A549 (cell line): Measurements from ENCODE around the gene CRIP2. TPM values are rescaled to one million over a fixed set of nuclear protein-coding genes. Genes with fewer than 3 reads are reported as not detected.
A peak's percentile ranks its signal among the peaks of the same experiment; 100 is the strongest.

ENCODE experiments used
- ATAC-seq, 2 experiments: fragments of 200-7000 bp in 1 of 2; fragments of >200 bp in 1 of 2; cut with Nextera tagmentation in 1 of 2; cut with Tn5 transposase in 1 of 2; 3 replicates each; pipeline versions ENCODE4 v1.8.0 to v1.9.1; 2018 to 2020; ENCODE audit warnings: mild to moderate bottlenecking in 1 of 2, moderate library complexity in 1 of 2
- CTCF ChIA-PET: fragments of 300-600 bp; sonication (Branson Sonifier 250); formaldehyde crosslinking; extraction: SDS; loops from one replicate; lab custom pipeline; 2021; ENCODE audit warnings: antibody characterized with exemption, inconsistent platforms; lab: Yijun Ruan, JAX
- POLR2A ChIA-PET: fragments of 350-600 bp; formaldehyde crosslinking; extraction: SDS; loops from one replicate; lab custom pipeline; 2021; ENCODE audit warnings: antibody characterized with exemption, inconsistent platforms; lab: Yijun Ruan, JAX
- DNase-seq, 2 experiments: peaks; one replicate each; pipeline versions ENCODE4 v3.0.0 to v3.0.0-alpha.2; 2011 to 2016; ENCODE audit warnings: low read depth in 1 of 2, low spot score in 1 of 2
- FAIRE-seq: peaks from 2 replicates; lab custom pipeline; 2011; peaks lifted over from hg19 to GRCh38; lab: Jason Lieb, UNC
- H3K27ac ChIP-seq, 2 experiments: fragments of >200 bp; sonication (Bioruptor Twin); formaldehyde crosslinking; 3 replicates each; pipeline ENCODE4 v1.5.1; 2016 to 2017
- H3K4me1 ChIP-seq: fragments of >200 bp; sonication (Bioruptor Twin); formaldehyde crosslinking; 3 replicates; pipeline ENCODE4 v1.6.1; 2016
- H3K4me2 ChIP-seq: fragments of >200 bp; sonication (Bioruptor Twin); formaldehyde crosslinking; 3 replicates; pipeline ENCODE4 v1.6.1; 2016
- H3K4me3 ChIP-seq: fragments of >200 bp; sonication (Bioruptor Twin); formaldehyde crosslinking; 3 replicates; pipeline ENCODE4 v1.5.1; 2016
- H3K9me3 ChIP-seq: fragments of >200 bp; sonication (Bioruptor Twin); formaldehyde crosslinking; 3 replicates; pipeline ENCODE4 v1.6.1; 2016
- CHD4 ChIP-seq: fragments of 200-600 bp; sonication (generic); IDR thresholded peaks from 2 replicates; pipeline ENCODE4 v1.6.1; 2016; ENCODE audit warnings: antibody characterized with exemption, mild to moderate bottlenecking, borderline replicate concordance
- EHF ChIP-seq: fragments of 250-450 bp; sonication (Bioruptor Pico); IDR thresholded peaks from 2 replicates; pipeline ENCODE4 v1.5.0; 2020; ENCODE audit warnings: mild to moderate bottlenecking
- EHMT2 ChIP-seq: fragments of 200-600 bp; sonication (generic); IDR thresholded peaks from 2 replicates; pipeline ENCODE4 v1.6.1; 2016; ENCODE audit warnings: antibody characterized with exemption, low read depth, mild to moderate bottlenecking, moderate library complexity
- EP300 ChIP-seq, 2 experiments: fragments of >200 bp; sonication (Bioruptor Twin); formaldehyde crosslinking; IDR thresholded peaks; 2 replicates in 1 of 2; 3 replicates in 1 of 2; pipeline ENCODE4 v1.6.1; 2016 to 2017
- FOSL2 ChIP-seq, 2 experiments: fragments of 450-650 bp in 1 of 2; fragments of >200 bp in 1 of 2; sonication (Bioruptor Twin) in 1 of 2; formaldehyde crosslinking; IDR thresholded peaks; 2 replicates each; pipeline versions ENCODE4 v1.5.0 to v1.6.1; 2016 to 2020; ENCODE audit warnings: mild to moderate bottlenecking in 1 of 2, moderate library complexity in 1 of 2
- HOXB13 ChIP-seq: fragments of 250-450 bp; sonication (Bioruptor Pico); IDR thresholded peaks from 2 replicates; pipeline ENCODE4 v1.5.0; 2020; ENCODE audit warnings: low read depth, mild to moderate bottlenecking, moderate library complexity
- HOXB5 ChIP-seq: fragments of 250-450 bp; sonication (Bioruptor Pico); IDR thresholded peaks from 2 replicates; pipeline ENCODE4 v1.5.0; 2020; ENCODE audit warnings: mild to moderate bottlenecking, moderate library complexity
- JUN ChIP-seq, 2 experiments: fragments of >200 bp; sonication (Bioruptor Twin); formaldehyde crosslinking; IDR thresholded peaks; 2 replicates in 1 of 2; 3 replicates in 1 of 2; pipeline ENCODE4 v1.6.1; 2016 to 2017
- KDM1A ChIP-seq: fragments of 200-600 bp; sonication (generic); IDR thresholded peaks from 2 replicates; pipeline ENCODE4 v1.6.1; 2016; ENCODE audit warnings: low read depth, mild to moderate bottlenecking
- KDM5A ChIP-seq: fragments of 200-600 bp; sonication (generic); IDR thresholded peaks from 2 replicates; pipeline ENCODE4 v1.6.1; 2016; ENCODE audit warnings: antibody characterized with exemption, mild to moderate bottlenecking
- NFE2L2 ChIP-seq: fragments of 150-350 bp; conservative IDR thresholded peaks from 2 replicates; pipeline ENCODE4 v1.6.1; 2014; ENCODE audit warnings: low read length
- NPAS2 ChIP-seq: fragments of 250-450 bp; sonication (Bioruptor Pico); IDR thresholded peaks from 2 replicates; pipeline ENCODE4 v1.8.0; 2022; ENCODE audit warnings: mild to moderate bottlenecking, moderate library complexity, borderline replicate concordance
- PHF8 ChIP-seq: fragments of 200-600 bp; sonication (generic); IDR thresholded peaks from 2 replicates; pipeline ENCODE4 v1.6.1; 2016; ENCODE audit warnings: low read depth, mild to moderate bottlenecking, antibody characterized with exemption, moderate library complexity, borderline replicate concordance
- POLR2A ChIP-seq: IDR thresholded peaks from 2 replicates; pipeline ENCODE4 v1.6.1; 2012; ENCODE audit warnings: mild to moderate bottlenecking, low read length
- RARB ChIP-seq: fragments of 250-450 bp; sonication (Bioruptor Pico); IDR thresholded peaks from 2 replicates; pipeline ENCODE4 v1.8.0; 2021; ENCODE audit warnings: mild to moderate bottlenecking, moderate library complexity
- RCOR1 ChIP-seq: fragments of 150-350 bp; IDR thresholded peaks from 2 replicates; pipeline ENCODE4 v1.6.1; 2014; ENCODE audit warnings: antibody characterized with exemption, low read length, low read depth
- RFX5 ChIP-seq: fragments of 450-650 bp; IDR thresholded peaks from 2 replicates; pipeline ENCODE4 v1.7.1; 2014; ENCODE audit warnings: antibody characterized with exemption, mild to moderate bottlenecking, moderate library complexity
- SMC3 ChIP-seq: fragments of >200 bp; sonication (Bioruptor Twin); formaldehyde crosslinking; IDR thresholded peaks from 3 replicates; pipeline ENCODE4 v1.6.1; 2018; ENCODE audit warnings: inconsistent platforms
- TP53 ChIP-seq: fragments of 250-450 bp; sonication (Bioruptor Pico); IDR thresholded peaks from 2 replicates; pipeline ENCODE4 v1.5.0; 2021; ENCODE audit warnings: mild to moderate bottlenecking, moderate library complexity
- ZFP36 ChIP-seq: fragments of 450-650 bp; IDR thresholded peaks from 2 replicates; pipeline ENCODE4 v1.6.1; 2014; ENCODE audit warnings: borderline replicate concordance; ENCODE audit not compliant: partially characterized antibody
- ZSCAN20 ChIP-seq: fragments of 250-450 bp; sonication (Bioruptor Pico); IDR thresholded peaks from 2 replicates; pipeline ENCODE4 v1.8.0; 2022; ENCODE audit warnings: mild to moderate bottlenecking, moderate library complexity
- WGBS: methylation state at CpG from one replicate; pipeline ENCODE4 v1.1.6; 2017; ENCODE audit errors: missing lambda C conversion rate; 5-methylcytosine and 5-hydroxymethylcytosine counted together
- polyA plus RNA-seq, 4 experiments: library from polyadenylated mRNA; depleted of rRNA in 3 of 4; stranded (reverse); fragments of >200 nt; fragmentation: RNase III in 1 of 4; extraction: RNeasy Plus Mini Kit Qiagen cat#74134 plus additional on column Dnase treatment in 1 of 4; gene quantifications; 2 replicates in 3 of 4; 3 replicates in 1 of 4; pipeline ENCODE4 v1.2.3, GENCODE V29; 2011 to 2017
- TF ChIP-seq, protein P1 (sequence below): fragments of 250-450 bp; sonication (Bioruptor Pico); IDR thresholded peaks from 2 replicates; pipeline ENCODE4 v1.5.0; 2020; ENCODE audit warnings: low read depth, mild to moderate bottlenecking, moderate library complexity
- TF ChIP-seq, protein P2 (sequence below): IDR thresholded peaks from 2 replicates; pipeline ENCODE4 v1.6.1; 2012
- TF ChIP-seq, protein P3 (sequence below): IDR thresholded peaks from 2 replicates; pipeline ENCODE4 v1.6.1; 2012
- TF ChIP-seq, protein P4 (sequence below): fragments of >200 bp; sonication (Bioruptor Twin); formaldehyde crosslinking; IDR thresholded peaks from 3 replicates; pipeline ENCODE4 v1.6.1; 2016
- TF ChIP-seq, protein P5 (sequence below): fragments of 200-600 bp; sonication (generic); IDR thresholded peaks from 2 replicates; pipeline ENCODE4 v1.6.1; 2016; ENCODE audit warnings: antibody characterized with exemption, mild to moderate bottlenecking, moderate library complexity
- TF ChIP-seq, protein P6 (sequence below): fragments of 150-350 bp; IDR thresholded peaks from 2 replicates; pipeline ENCODE4 v1.6.1; 2014; ENCODE audit warnings: low read depth, mild to moderate bottlenecking, low read length

The CRIP2 gene
- polyA plus RNA-seq, 2 of the 4 experiments (the other 2 are of a cell fraction) = 41.0 to 67.3 TPM

DNA sequence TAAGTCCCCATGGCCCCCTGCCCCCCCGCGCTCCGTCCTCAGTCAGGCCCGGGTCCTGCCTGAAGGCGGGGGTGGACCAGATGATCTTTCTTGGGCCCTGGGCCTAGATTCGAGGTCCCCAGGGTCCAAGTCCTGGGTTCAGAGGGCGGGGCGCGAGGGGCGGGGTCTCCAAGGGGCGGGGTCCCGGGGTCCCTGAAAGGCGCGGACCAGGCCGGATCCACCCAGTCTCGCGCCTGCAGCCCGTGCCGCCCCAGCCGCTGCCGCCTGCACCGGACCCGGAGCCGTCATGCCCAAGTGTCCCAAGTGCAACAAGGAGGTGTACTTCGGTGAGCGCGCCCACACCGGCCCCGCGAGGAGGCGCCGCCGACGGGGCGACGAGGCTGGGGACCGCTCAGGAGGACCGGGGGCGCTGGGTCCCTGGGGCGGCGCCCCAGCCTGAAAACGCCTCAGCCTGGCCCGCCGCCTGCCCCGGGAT, 12.4 kb downstream of the CRIP2 start:
- CTCF ChIA-PET = interaction anchor here (0.9 to 1.6 kb wide), 7 partner anchors 15 to 397 kb away, joined by 3 to 7 read pairs (median 4); no protein-coding TSS in a partner anchor
- H3K9me3 ChIP-seq = no peaks in the 10 kb centered on the region
- 0% methylated on average over 18 of the region's 45 CpGs for WGBS
- peak overlapping the region; percentile 59 for H3K4me3 ChIP-seq
- peak overlapping the region; percentile 84 to 99 for H3K27ac ChIP-seq
- peak overlapping the region; percentile 92 for H3K4me2 ChIP-seq
- TF ChIP-seq, protein P1, sequence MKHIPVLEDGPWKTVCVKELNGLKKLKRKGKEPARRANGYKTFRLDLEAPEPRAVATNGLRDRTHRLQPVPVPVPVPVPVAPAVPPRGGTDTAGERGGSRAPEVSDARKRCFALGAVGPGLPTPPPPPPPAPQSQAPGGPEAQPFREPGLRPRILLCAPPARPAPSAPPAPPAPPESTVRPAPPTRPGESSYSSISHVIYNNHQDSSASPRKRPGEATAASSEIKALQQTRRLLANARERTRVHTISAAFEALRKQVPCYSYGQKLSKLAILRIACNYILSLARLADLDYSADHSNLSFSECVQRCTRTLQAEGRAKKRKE (CRISPR knock-in tag) = no peak
- TF ChIP-seq SMC3 = no peak
- TF ChIP-seq, protein P2, sequence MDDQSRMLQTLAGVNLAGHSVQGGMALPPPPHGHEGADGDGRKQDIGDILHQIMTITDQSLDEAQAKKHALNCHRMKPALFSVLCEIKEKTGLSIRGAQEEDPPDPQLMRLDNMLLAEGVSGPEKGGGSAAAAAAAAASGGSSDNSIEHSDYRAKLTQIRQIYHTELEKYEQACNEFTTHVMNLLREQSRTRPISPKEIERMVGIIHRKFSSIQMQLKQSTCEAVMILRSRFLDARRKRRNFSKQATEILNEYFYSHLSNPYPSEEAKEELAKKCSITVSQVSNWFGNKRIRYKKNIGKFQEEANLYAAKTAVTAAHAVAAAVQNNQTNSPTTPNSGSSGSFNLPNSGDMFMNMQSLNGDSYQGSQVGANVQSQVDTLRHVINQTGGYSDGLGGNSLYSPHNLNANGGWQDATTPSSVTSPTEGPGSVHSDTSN = no peak
- TF ChIP-seq JUN (IDR thresholded peaks at IDR 0.05) = peak; percentile 71 to 83; a peak in 3 of 5 replicates
- no peak for TF ChIP-seq RARB
- TF ChIP-seq EP300 (IDR thresholded peaks at IDR 0.05) = no peak
- peak; percentile 98 for TF ChIP-seq POLR2A
- no peak for TF ChIP-seq EHF (CRISPR knock-in tag)
- TF ChIP-seq KDM1A = no peak
- no peak for TF ChIP-seq CHD4
- no peak for TF ChIP-seq ZFP36
- TF ChIP-seq PHF8 = 0 out of 2 replicates have a peak, but pooled peaks have one; percentile 22
- TF ChIP-seq, protein P3, sequence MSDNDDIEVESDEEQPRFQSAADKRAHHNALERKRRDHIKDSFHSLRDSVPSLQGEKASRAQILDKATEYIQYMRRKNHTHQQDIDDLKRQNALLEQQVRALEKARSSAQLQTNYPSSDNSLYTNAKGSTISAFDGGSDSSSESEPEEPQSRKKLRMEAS = peak; percentile 46
- TF ChIP-seq HOXB13 = no peak
- TF ChIP-seq, protein P4, sequence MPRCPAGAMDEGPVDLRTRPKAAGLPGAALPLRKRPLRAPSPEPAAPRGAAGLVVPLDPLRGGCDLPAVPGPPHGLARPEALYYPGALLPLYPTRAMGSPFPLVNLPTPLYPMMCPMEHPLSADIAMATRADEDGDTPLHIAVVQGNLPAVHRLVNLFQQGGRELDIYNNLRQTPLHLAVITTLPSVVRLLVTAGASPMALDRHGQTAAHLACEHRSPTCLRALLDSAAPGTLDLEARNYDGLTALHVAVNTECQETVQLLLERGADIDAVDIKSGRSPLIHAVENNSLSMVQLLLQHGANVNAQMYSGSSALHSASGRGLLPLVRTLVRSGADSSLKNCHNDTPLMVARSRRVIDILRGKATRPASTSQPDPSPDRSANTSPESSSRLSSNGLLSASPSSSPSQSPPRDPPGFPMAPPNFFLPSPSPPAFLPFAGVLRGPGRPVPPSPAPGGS = peak; percentile 92; the same call in 2 of the 3 replicates
- TF ChIP-seq ZSCAN20 (CRISPR knock-in tag) = no peak
- TF ChIP-seq, all 56 proteins: peak for 5
- FAIRE-seq (no peak), ATAC-seq (peak in 1 of 2 experiments; percentile 3; a peak in 2 of 6 replicates), DNase-seq (peak in 1 of 2 experiments; percentile 78)
- POLR2A ChIA-PET = interaction anchor here (1.4 kb wide), 1 partner anchor 41 kb away, joined by 3 read pairs; no protein-coding TSS in a partner anchor
- H3K4me1 ChIP-seq = peaks cover 67% of the 10 kb centered on the region

DNA sequence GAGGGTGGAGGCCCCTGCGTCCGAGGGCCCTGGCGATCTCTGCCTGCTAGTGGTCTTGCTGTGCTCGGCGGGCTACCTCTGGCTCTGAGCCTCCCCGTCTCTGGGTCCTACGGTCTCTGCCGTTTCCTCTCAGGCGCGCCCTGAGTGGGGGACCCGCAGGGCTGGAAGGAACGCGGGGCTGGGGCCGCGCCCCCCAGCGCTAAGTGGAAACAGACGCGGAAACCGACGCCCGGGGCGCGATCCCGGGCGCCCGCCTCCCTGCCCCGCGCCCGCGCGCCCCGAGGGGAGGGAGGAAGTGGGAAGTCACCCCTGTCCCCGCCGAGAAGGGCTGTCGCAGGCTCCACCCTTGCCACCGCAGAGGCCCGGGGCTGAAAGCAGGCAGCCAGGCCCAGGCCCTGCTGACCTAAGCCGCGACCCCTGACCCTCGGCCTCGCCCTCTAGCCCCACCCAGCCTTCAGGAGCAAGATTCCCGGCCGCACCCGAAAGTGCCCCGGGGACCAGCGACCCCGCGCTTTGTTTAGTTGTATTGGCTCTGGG, 12.9 kb downstream of the CRIP2 start:
- peak overlapping the region; percentile 59 for H3K4me3 ChIP-seq
- DNase-seq (no peak), ATAC-seq (no peak), FAIRE-seq (no peak)
- peaks cover 67% of the 10 kb centered on the region for H3K4me1 ChIP-seq
- H3K4me2 ChIP-seq = peak overlapping the region; percentile 92
- ChIA-PET POLR2A (no interaction called here), CTCF (interaction anchor here (1.5 to 3.8 kb wide), 3 partner anchors 9 to 48 kb away, joined by 4 to 132 read pairs (median 4); no protein-coding TSS in a partner anchor)
- peak overlapping the region; percentile 84 to 99 for H3K27ac ChIP-seq
- WGBS = 0% methylated on average over 10 of the region's 48 CpGs
- H3K9me3 ChIP-seq = no peaks in the 10 kb centered on the region
- TF ChIP-seq, protein P2 = 0 out of 2 replicates have a peak, but pooled peaks have one; percentile 51
- TF ChIP-seq CHD4 (no peak), HOXB13 (no peak), HOXB5 (CRISPR knock-in tag) (no peak), TP53 (no peak), RFX5 (no peak), RCOR1 (no peak), KDM5A (no peak), NPAS2 (no peak), EHMT2 (no peak), FOSL2 (IDR thresholded peaks at IDR 0.05) (no peak), FOSL2 (CRISPR knock-in tag; IDR thresholded peaks at IDR 0.05) (no peak), NFE2L2 (no peak)
- TF ChIP-seq, protein P5, sequence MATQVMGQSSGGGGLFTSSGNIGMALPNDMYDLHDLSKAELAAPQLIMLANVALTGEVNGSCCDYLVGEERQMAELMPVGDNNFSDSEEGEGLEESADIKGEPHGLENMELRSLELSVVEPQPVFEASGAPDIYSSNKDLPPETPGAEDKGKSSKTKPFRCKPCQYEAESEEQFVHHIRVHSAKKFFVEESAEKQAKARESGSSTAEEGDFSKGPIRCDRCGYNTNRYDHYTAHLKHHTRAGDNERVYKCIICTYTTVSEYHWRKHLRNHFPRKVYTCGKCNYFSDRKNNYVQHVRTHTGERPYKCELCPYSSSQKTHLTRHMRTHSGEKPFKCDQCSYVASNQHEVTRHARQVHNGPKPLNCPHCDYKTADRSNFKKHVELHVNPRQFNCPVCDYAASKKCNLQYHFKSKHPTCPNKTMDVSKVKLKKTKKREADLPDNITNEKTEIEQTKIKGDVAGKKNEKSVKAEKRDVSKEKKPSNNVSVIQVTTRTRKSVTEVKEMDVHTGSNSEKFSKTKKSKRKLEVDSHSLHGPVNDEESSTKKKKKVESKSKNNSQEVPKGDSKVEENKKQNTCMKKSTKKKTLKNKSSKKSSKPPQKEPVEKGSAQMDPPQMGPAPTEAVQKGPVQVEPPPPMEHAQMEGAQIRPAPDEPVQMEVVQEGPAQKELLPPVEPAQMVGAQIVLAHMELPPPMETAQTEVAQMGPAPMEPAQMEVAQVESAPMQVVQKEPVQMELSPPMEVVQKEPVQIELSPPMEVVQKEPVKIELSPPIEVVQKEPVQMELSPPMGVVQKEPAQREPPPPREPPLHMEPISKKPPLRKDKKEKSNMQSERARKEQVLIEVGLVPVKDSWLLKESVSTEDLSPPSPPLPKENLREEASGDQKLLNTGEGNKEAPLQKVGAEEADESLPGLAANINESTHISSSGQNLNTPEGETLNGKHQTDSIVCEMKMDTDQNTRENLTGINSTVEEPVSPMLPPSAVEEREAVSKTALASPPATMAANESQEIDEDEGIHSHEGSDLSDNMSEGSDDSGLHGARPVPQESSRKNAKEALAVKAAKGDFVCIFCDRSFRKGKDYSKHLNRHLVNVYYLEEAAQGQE = no peak
- TF ChIP-seq, protein P6, sequence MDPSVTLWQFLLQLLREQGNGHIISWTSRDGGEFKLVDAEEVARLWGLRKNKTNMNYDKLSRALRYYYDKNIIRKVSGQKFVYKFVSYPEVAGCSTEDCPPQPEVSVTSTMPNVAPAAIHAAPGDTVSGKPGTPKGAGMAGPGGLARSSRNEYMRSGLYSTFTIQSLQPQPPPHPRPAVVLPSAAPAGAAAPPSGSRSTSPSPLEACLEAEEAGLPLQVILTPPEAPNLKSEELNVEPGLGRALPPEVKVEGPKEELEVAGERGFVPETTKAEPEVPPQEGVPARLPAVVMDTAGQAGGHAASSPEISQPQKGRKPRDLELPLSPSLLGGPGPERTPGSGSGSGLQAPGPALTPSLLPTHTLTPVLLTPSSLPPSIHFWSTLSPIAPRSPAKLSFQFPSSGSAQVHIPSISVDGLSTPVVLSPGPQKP = no peak
